Caco-2 (cell line): ENCODE measurements around the gene ST6GAL2. TPM values are rescaled to one million over a fixed set of nuclear protein-coding genes. Genes with fewer than 3 reads are reported as not detected.

Experiments used
- BruUV-seq: library from RNA; stranded (reverse); fragments of 400-500 nt; replicated peaks from 2 replicates; lab custom pipeline; 2021; lab: Mats Ljungman, UMichigan
- CTCF ChIA-PET: fragments of 300-600 bp; sonication (Branson Sonifier 250); formaldehyde crosslinking; loops from one replicate; lab custom pipeline; 2022; ENCODE audit warnings: antibody characterized with exemption; lab: Charles Lee
- POLR2A ChIA-PET: fragments of 300-600 bp; sonication (Branson Sonifier 250); formaldehyde crosslinking; loops from one replicate; lab custom pipeline; 2022; ENCODE audit warnings: antibody characterized with exemption; lab: Charles Lee
- DNase-seq, 2 experiments: peaks; one replicate each; pipeline versions ENCODE4 v3.0.0 to v3.0.0-alpha.2; 2020 to 2022
- H3K27me3 ChIP-seq: replicated peaks from 2 replicates; pipeline ENCODE4 v1.6.0; 2011; ENCODE audit warnings: low read length; ENCODE audit not compliant: control insufficient read depth, insufficient read depth
- H3K36me3 ChIP-seq: 2 replicates; pipeline ENCODE4 v1.5.1; 2011; ENCODE audit warnings: low read length; ENCODE audit not compliant: control insufficient read depth, insufficient read depth
- H3K4me1 ChIP-seq: fragments of 250-450 bp; sonication (Bioruptor Pico); 2 replicates; pipeline ENCODE4 v1.5.1; 2020; ENCODE audit warnings: mild to moderate bottlenecking
- H3K4me3 ChIP-seq: 2 replicates; pipeline ENCODE4 v1.5.1; 2011; ENCODE audit warnings: low read depth, mild to moderate bottlenecking, control low read depth, low read length
- H3K9me3 ChIP-seq: fragments of 250-450 bp; sonication (Bioruptor Pico); 2 replicates; pipeline ENCODE4 v1.5.1; 2020; ENCODE audit warnings: mild to moderate bottlenecking, moderate library complexity
- H3K27ac Mint-ChIP-seq: one replicate; pipeline ENCODE4 v1.8.0; 2022; ENCODE audit warnings: mixed read lengths; ENCODE audit not compliant: unreplicated experiment
- H3K27me3 Mint-ChIP-seq: one replicate; pipeline ENCODE4 v1.8.0; 2022; ENCODE audit warnings: mixed read lengths; ENCODE audit not compliant: insufficient read depth, unreplicated experiment
- H3K36me3 Mint-ChIP-seq: one replicate; pipeline ENCODE4 v1.8.0; 2022; ENCODE audit warnings: mild to moderate bottlenecking, mixed read lengths; ENCODE audit not compliant: insufficient read depth, unreplicated experiment
- H3K4me1 Mint-ChIP-seq: one replicate; pipeline ENCODE4 v1.8.0; 2022; ENCODE audit warnings: low read depth, mixed read lengths; ENCODE audit not compliant: unreplicated experiment
- H3K4me3 Mint-ChIP-seq: one replicate; pipeline ENCODE4 v1.8.0; 2022; ENCODE audit warnings: mild to moderate bottlenecking, moderate library complexity, mixed read lengths; ENCODE audit not compliant: unreplicated experiment
- H3K9me3 Mint-ChIP-seq: one replicate; pipeline ENCODE4 v1.8.0; 2022; ENCODE audit warnings: mixed read lengths; ENCODE audit not compliant: unreplicated experiment
- intact Hi-C: fragments of 100-400 bp; cut with micrococcal nuclease; formaldehyde crosslinking; loops from one replicate; pipeline ENCODE4 v1.10.0; 2022; ENCODE audit not compliant: unreplicated experiment
- total RNA-seq: library from RNA; stranded (reverse); gene quantifications from 2 replicates; pipeline ENCODE4 v1.2.3, GENCODE V29; 2022
- TF ChIP-seq, protein P1 (sequence below), 2 experiments: fragments of 200-600 bp in 1 of 2; IDR thresholded peaks; 1 replicate in 1 of 2; 2 replicates in 1 of 2; pipeline versions ENCODE4 v1.5.1 to v1.8.0; 2011 to 2022; ENCODE audit warnings: antibody characterized with exemption in 1 of 2, control low read depth in 1 of 2, inconsistent platforms in 1 of 2, low read depth in 1 of 2, low read length in 1 of 2, mild to moderate bottlenecking in 1 of 2, moderate library complexity in 1 of 2; ENCODE audit not compliant: insufficient read depth in 1 of 2, severe bottlenecking in 1 of 2, unreplicated experiment in 1 of 2

The ST6GAL2 gene
- total RNA-seq, 1 experiment from 2014 or later: not detected

DNA sequence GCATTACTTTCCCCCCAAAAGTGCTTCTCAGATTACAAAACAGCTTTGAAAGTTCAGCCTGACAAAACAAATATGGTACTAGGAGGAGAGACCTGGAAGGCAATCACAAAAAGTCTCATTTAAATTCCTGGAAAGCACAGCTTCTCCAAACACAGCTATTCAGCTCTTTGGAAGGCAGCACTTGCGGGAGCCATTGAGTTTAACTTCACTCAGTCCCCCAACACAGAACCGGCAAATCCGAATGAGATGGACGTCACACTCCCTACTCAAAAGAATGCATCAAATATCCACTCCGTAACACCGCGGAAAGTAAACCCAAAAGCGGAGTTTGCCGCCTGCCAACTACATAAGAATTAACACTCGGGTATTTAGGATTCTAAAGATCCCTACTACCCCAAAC, 638 bp downstream of the ST6GAL2 start:
- Histone ChIP-seq H3K9me3 (no peaks in the 10 kb centered on the region), H3K36me3 (no peaks in the 10 kb centered on the region), H3K27me3 (no peaks in the 10 kb centered on the region; the same call in 1 of the 2 replicates), H3K4me3 (no peak overlapping the region), H3K4me1 (0 out of 2 replicates have a peak, but pooled peaks cover 6% of the 10 kb centered on the region)
- ChIA-PET POLR2A (no interaction called here), CTCF (no interaction called here)
- peak overlapping the region; percentile 30 for H3K4me3 Mint-ChIP-seq
- DNase-seq: no peak
- peaks cover 27% of the 10 kb centered on the region for H3K27me3 Mint-ChIP-seq
- no peaks in the 10 kb centered on the region for H3K4me1 Mint-ChIP-seq
- H3K36me3 Mint-ChIP-seq: no peaks in the 10 kb centered on the region
- TF ChIP-seq, protein P1, sequence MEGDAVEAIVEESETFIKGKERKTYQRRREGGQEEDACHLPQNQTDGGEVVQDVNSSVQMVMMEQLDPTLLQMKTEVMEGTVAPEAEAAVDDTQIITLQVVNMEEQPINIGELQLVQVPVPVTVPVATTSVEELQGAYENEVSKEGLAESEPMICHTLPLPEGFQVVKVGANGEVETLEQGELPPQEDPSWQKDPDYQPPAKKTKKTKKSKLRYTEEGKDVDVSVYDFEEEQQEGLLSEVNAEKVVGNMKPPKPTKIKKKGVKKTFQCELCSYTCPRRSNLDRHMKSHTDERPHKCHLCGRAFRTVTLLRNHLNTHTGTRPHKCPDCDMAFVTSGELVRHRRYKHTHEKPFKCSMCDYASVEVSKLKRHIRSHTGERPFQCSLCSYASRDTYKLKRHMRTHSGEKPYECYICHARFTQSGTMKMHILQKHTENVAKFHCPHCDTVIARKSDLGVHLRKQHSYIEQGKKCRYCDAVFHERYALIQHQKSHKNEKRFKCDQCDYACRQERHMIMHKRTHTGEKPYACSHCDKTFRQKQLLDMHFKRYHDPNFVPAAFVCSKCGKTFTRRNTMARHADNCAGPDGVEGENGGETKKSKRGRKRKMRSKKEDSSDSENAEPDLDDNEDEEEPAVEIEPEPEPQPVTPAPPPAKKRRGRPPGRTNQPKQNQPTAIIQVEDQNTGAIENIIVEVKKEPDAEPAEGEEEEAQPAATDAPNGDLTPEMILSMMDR (IDR thresholded peaks at IDR 0.05; ENCODE audit: insufficient read depth in 1 of 2, low read depth in 1 of 2, low read length in 1 of 2, severe bottlenecking in 1 of 2, unreplicated experiment in 1 of 2): no peak
- intact Hi-C loops: no loop called here
- H3K27ac Mint-ChIP-seq: no peak overlapping the region
- no TSS peak for BruUV-seq
- no peaks in the 10 kb centered on the region for H3K9me3 Mint-ChIP-seq

DNA sequence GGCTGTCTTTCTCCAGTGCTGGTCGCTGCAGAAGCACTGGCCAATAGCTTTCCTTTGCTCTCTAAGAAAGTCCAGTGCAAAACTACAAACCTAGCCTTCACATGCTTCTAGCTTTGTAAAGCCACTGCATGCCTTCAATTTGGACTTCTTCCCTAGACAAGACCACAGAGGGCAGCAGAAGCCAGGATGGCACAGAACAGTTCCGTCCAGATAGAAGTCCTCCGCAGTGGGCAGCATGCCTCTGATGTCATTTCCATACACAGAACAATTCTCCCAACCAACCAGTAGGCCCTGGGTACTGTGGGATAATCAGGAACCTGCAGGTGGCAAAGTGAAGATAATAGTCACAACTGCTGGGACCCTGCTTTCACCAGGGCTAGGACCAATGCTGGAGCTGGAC, 3.3 kb downstream of the ST6GAL2 start:
- ChIA-PET POLR2A (no interaction called here), CTCF (no interaction called here)
- H3K9me3 Mint-ChIP-seq: no peaks in the 10 kb centered on the region
- TF ChIP-seq, protein P1 (IDR thresholded peaks at IDR 0.05; ENCODE audit: insufficient read depth in 1 of 2, low read depth in 1 of 2, low read length in 1 of 2, severe bottlenecking in 1 of 2, unreplicated experiment in 1 of 2): no peak
- H3K4me3 ChIP-seq: no peak overlapping the region
- no peak for DNase-seq
- no TSS peak for BruUV-seq
- H3K4me1 ChIP-seq: 0 out of 2 replicates have a peak, but pooled peaks cover 6% of the 10 kb centered on the region
- H3K36me3 Mint-ChIP-seq: no peaks in the 10 kb centered on the region
- no peak overlapping the region for H3K27ac Mint-ChIP-seq
- no peaks in the 10 kb centered on the region; the same call in 1 of the 2 replicates for H3K27me3 ChIP-seq
- H3K4me1 Mint-ChIP-seq: no peaks in the 10 kb centered on the region
- intact Hi-C loops: no loop called here
- H3K36me3 ChIP-seq: no peaks in the 10 kb centered on the region
- no peaks in the 10 kb centered on the region for H3K9me3 ChIP-seq
- peaks cover 20% of the 10 kb centered on the region for H3K27me3 Mint-ChIP-seq
- H3K4me3 Mint-ChIP-seq: no peak overlapping the region

GRCh38 chr2:106878206-106878605, 7.8 kb downstream of the ST6GAL2 start:
- H3K4me1 Mint-ChIP-seq: no peaks in the 10 kb centered on the region
- no peak overlapping the region for H3K27ac Mint-ChIP-seq
- ChIA-PET POLR2A (no interaction called here), CTCF (no interaction called here)
- Histone ChIP-seq H3K27me3 (no peaks in the 10 kb centered on the region), H3K4me3 (no peak overlapping the region), H3K36me3 (no peaks in the 10 kb centered on the region), H3K4me1 (no peaks in the 10 kb centered on the region), H3K9me3 (no peaks in the 10 kb centered on the region)
- intact Hi-C loops: no loop called here
- TF ChIP-seq, protein P1 (IDR thresholded peaks at IDR 0.05; ENCODE audit: insufficient read depth in 1 of 2, low read depth in 1 of 2, low read length in 1 of 2, severe bottlenecking in 1 of 2, unreplicated experiment in 1 of 2): no peak
- no peak for DNase-seq
- no TSS peak for BruUV-seq
- H3K27me3 Mint-ChIP-seq: peaks cover 2% of the 10 kb centered on the region
- no peaks in the 10 kb centered on the region for H3K9me3 Mint-ChIP-seq
- no peaks in the 10 kb centered on the region for H3K36me3 Mint-ChIP-seq
- no peak overlapping the region for H3K4me3 Mint-ChIP-seq
